HG02938 (cell line): ENCODE data around the gene ROBO1.

Experiments used
- ATAC-seq: cut with Tn5 transposase; IDR thresholded peaks from one replicate; pipeline ENCODE4 v1.9.1; 2021; ENCODE audit warnings: mild to moderate bottlenecking, moderate library complexity; ENCODE audit not compliant: unreplicated experiment

ROBO1 gene

GRCh38 chr3:78940128-78940527 lies 827.7 kb downstream of the ROBO1 start:
- ATAC-seq: no peak

GRCh38 chr3:78937475-78937874 lies 830.3 kb downstream of the ROBO1 start:
- ATAC-seq: no peak

- no peak for ATAC-seq
Measured at GRCh38 chr3:78927759-78928158, 840.0 kb downstream of the ROBO1 start.

- no peak for ATAC-seq
Measured at GRCh38 chr3:78926523-78926922, 841.3 kb downstream of the ROBO1 start.

GRCh38 chr3:78924711-78925110 lies 843.1 kb downstream of the ROBO1 start:
- ATAC-seq: no peak

GRCh38 chr3:78919021-78919755 lies 848.6 kb downstream of the ROBO1 start:
- ATAC-seq: peak; percentile 93

GRCh38 chr3:78918361-78919020 lies 849.3 kb downstream of the ROBO1 start:
- peak; percentile 65 for ATAC-seq

GRCh38 chr3:78917536-78917935 lies 850.3 kb downstream of the ROBO1 start:
- ATAC-seq: no peak

GRCh38 chr3:78913711-78914110 lies 854.1 kb downstream of the ROBO1 start:
- ATAC-seq: no peak

GRCh38 chr3:78912687-78913086 lies 855.1 kb downstream of the ROBO1 start:
- ATAC-seq: no peak

- ATAC-seq: no peak
Measured at GRCh38 chr3:78912259-78912658, 855.5 kb downstream of the ROBO1 start.

GRCh38 chr3:78911394-78911793 lies 856.4 kb downstream of the ROBO1 start:
- ATAC-seq: no peak

GRCh38 chr3:78908236-78908635 lies 859.6 kb downstream of the ROBO1 start:
- ATAC-seq: no peak

- no peak for ATAC-seq
Measured at GRCh38 chr3:78907367-78907766, 860.4 kb downstream of the ROBO1 start.

- ATAC-seq: no peak
Measured at GRCh38 chr3:78906930-78907329, 860.9 kb downstream of the ROBO1 start.

GRCh38 chr3:78906245-78906644 lies 861.6 kb downstream of the ROBO1 start:
- no peak for ATAC-seq

- ATAC-seq: no peak
Measured at GRCh38 chr3:78905700-78906099, 862.1 kb downstream of the ROBO1 start.

GRCh38 chr3:78901544-78901943 lies 866.3 kb downstream of the ROBO1 start:
- ATAC-seq: no peak

- ATAC-seq: no peak
Measured at GRCh38 chr3:78900880-78901279, 866.9 kb downstream of the ROBO1 start.

GRCh38 chr3:78900426-78900825 lies 867.4 kb downstream of the ROBO1 start:
- ATAC-seq: no peak

- ATAC-seq: no peak
Measured at GRCh38 chr3:78895528-78895927, 872.3 kb downstream of the ROBO1 start.

- ATAC-seq: no peak
Measured at GRCh38 chr3:78894787-78895186, 873.0 kb downstream of the ROBO1 start.

- no peak for ATAC-seq
Measured at GRCh38 chr3:78893161-78893560, 874.6 kb downstream of the ROBO1 start.
